Urothelium cell line (cell line): ENCODE measurements around the gene MRI1.

Experiments used
- DNase-seq: peaks from one replicate; pipeline ENCODE4 v3.0.0; 2011; ENCODE audit warnings: low spot score, mixed read lengths
- FAIRE-seq: peaks from 2 replicates; lab custom pipeline; 2011; peaks lifted over from hg19 to GRCh38; lab: Jason Lieb, UNC

The MRI1 gene

GRCh38 chr19:13821292-13821691, 57.0 kb downstream of the MRI1 start:
- no peak for DNase-seq
- FAIRE-seq = no peak

- DNase-seq (no peak), FAIRE-seq (no peak)
Observed at GRCh38 chr19:13823256-13823655, 58.9 kb downstream of the MRI1 start.
